Activated naive CD8-positive, alpha-beta T cell treated with anti-CD3 and anti-CD28 coated beads for 36 hours (primary cell): ENCODE data around the gene OXCT1. TPM values are rescaled to one million over a fixed set of nuclear protein-coding genes. Genes with fewer than 3 reads are reported as not detected.

Source experiments
- DNase-seq: peaks from one replicate; pipeline ENCODE4 v3.0.0; 2021
- H3K27ac Mint-ChIP-seq: one replicate; pipeline ENCODE4 v1.8.0; 2022; ENCODE audit warnings: mild to moderate bottlenecking, moderate library complexity, mixed read lengths
- H3K27me3 Mint-ChIP-seq: one replicate; pipeline ENCODE4 v1.8.0; 2022; ENCODE audit warnings: mild to moderate bottlenecking, mixed read lengths
- H3K36me3 Mint-ChIP-seq: one replicate; pipeline ENCODE4 v1.8.0; 2021; ENCODE audit warnings: mild to moderate bottlenecking, mixed read lengths
- H3K4me1 Mint-ChIP-seq: one replicate; pipeline ENCODE4 v1.8.0; 2021; ENCODE audit warnings: mixed read lengths
- H3K4me3 Mint-ChIP-seq: one replicate; pipeline ENCODE4 v1.8.0; 2022; ENCODE audit warnings: mild to moderate bottlenecking, moderate library complexity, mixed read lengths
- H3K9me3 Mint-ChIP-seq: one replicate; pipeline ENCODE4 v1.8.0; 2022; ENCODE audit warnings: mixed read lengths
- total RNA-seq, 2 experiments: library from RNA; stranded (reverse); gene quantifications; one replicate each; pipeline ENCODE4 v1.2.3, GENCODE V29; 2021

Gene OXCT1
- total RNA-seq, 2 experiments from 2014 or later: 77.5 to 80.6 TPM

DNA sequence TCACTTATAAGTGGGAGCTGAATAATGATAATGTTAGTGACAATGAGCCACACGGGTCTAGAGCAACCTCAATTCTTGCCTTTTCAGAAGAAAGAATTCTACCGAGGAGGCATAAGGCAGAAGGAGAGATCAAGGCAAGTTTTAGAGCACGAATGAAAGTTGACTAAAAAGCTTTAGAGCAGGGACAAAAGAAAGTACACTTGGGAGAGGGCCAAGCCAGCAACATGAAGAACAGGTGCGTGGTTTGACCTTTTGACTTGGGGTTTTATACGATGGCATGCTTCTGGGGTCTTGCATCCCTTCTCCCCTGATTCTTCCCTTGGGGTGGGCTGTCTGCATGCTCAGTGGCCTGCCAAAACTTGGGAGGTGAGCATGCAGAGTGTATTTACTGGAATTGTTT, 12.5 kb upstream of the OXCT1 start:
- Mint-ChIP-seq H3K27me3 (peaks cover 29% of the 10 kb centered on the region), H3K9me3 (peaks cover 1% of the 10 kb centered on the region), H3K4me1 (no peaks in the 10 kb centered on the region), H3K36me3 (no peaks in the 10 kb centered on the region), H3K27ac (no peak overlapping the region), H3K4me3 (no peak overlapping the region)
- DNase-seq: no peak

GRCh38 chr5:41878643-41879478, 8.6 kb upstream of the OXCT1 start:
- peaks cover 1% of the 10 kb centered on the region for H3K9me3 Mint-ChIP-seq
- DNase-seq: no peak
- peaks cover 16% of the 10 kb centered on the region for H3K4me1 Mint-ChIP-seq
- H3K27me3 Mint-ChIP-seq: peaks cover 19% of the 10 kb centered on the region
- H3K27ac Mint-ChIP-seq: no peak overlapping the region
- no peaks in the 10 kb centered on the region for H3K36me3 Mint-ChIP-seq
- no peak overlapping the region for H3K4me3 Mint-ChIP-seq

DNA sequence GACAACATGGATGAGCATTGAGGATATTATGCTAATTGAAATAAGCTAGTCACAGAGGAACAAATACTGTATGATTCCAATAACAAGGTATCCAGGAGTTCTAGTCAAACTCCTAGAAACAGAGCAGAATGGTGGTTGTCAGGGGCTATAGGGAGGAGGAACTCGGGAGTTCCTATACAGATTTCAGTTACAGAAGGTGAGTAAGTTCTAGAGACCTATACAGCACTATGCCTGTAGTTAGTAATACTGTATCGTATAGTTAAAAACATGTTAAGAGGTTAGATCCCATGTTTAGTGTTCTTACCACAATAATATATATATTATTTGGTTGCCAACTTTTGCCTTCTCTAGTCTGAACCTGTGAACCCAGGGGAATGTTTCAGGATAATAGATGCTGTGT, 7.9 kb upstream of the OXCT1 start:
- peaks cover 15% of the 10 kb centered on the region for H3K27me3 Mint-ChIP-seq
- H3K9me3 Mint-ChIP-seq: peaks cover 1% of the 10 kb centered on the region
- no peak for DNase-seq
- no peak overlapping the region for H3K27ac Mint-ChIP-seq
- no peaks in the 10 kb centered on the region for H3K36me3 Mint-ChIP-seq
- H3K4me3 Mint-ChIP-seq: no peak overlapping the region
- peaks cover 16% of the 10 kb centered on the region for H3K4me1 Mint-ChIP-seq

DNA sequence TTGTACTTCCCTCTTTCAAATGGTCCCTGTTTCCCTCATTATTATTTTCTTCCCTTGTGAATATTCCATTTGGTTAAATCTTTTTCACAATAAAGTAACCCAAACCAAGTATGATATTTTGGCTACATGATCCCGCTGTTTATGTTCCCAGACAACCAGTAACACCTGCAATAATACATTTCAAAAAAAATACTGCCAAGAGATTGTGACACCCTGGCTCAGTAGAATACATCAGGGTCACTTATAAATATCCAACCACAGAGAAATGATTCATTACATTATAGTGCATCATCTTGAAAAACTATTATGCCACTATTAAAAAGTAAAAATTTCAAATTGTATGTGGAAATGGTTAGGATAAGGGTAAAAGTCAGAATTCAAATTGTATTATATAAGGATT, 7.2 kb upstream of the OXCT1 start:
- no peak for DNase-seq
- Mint-ChIP-seq H3K9me3 (peaks cover 1% of the 10 kb centered on the region), H3K27me3 (peaks cover 14% of the 10 kb centered on the region), H3K4me3 (no peak overlapping the region), H3K4me1 (peaks cover 16% of the 10 kb centered on the region), H3K27ac (no peak overlapping the region), H3K36me3 (no peaks in the 10 kb centered on the region)

- no peak overlapping the region for H3K27ac Mint-ChIP-seq
- H3K4me3 Mint-ChIP-seq: no peak overlapping the region
- no peaks in the 10 kb centered on the region for H3K36me3 Mint-ChIP-seq
- peaks cover 16% of the 10 kb centered on the region for H3K4me1 Mint-ChIP-seq
- peaks cover 14% of the 10 kb centered on the region for H3K27me3 Mint-ChIP-seq
- H3K9me3 Mint-ChIP-seq: peaks cover 1% of the 10 kb centered on the region
- no peak for DNase-seq
These were observed 6.5 kb upstream of the OXCT1 start for GRCh38 chr5:41876678-41877077.

- no peaks in the 10 kb centered on the region for H3K9me3 Mint-ChIP-seq
- peaks cover 6% of the 10 kb centered on the region for H3K27me3 Mint-ChIP-seq
- peaks cover 25% of the 10 kb centered on the region for H3K4me1 Mint-ChIP-seq
- peak overlapping the region; percentile 2 for H3K27ac Mint-ChIP-seq
- DNase-seq: no peak
- H3K4me3 Mint-ChIP-seq: no peak overlapping the region
- H3K36me3 Mint-ChIP-seq: no peaks in the 10 kb centered on the region
These were observed 4.9 kb upstream of the OXCT1 start for GRCh38 chr5:41875121-41875520.

- DNase-seq: no peak
- peaks cover 25% of the 10 kb centered on the region for H3K4me1 Mint-ChIP-seq
- no peak overlapping the region for H3K4me3 Mint-ChIP-seq
- peaks cover under 1% of the 10 kb centered on the region for H3K27me3 Mint-ChIP-seq
- no peaks in the 10 kb centered on the region for H3K9me3 Mint-ChIP-seq
- no peak overlapping the region for H3K27ac Mint-ChIP-seq
- no peaks in the 10 kb centered on the region for H3K36me3 Mint-ChIP-seq
These were observed 4.4 kb upstream of the OXCT1 start for GRCh38 chr5:41874512-41875060.

DNA sequence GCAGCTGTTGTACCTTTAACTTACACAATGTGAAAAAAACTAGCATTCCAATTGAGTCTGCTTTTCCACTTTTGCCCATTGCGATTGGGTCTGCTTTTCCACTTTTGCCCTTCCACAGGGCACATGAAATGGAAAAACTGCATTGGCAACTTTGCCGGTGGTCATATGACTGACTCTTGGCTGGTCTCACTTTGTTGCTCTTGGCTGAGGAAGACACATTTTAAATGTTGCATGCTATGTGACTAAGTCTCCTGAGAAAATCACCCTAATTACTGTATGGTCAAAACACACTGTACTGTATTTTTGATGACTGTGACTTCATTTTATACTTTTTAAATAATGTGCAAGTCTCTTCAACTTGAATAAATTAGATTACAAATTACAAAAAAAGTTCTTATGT, 1.6 kb upstream of the OXCT1 start:
- Mint-ChIP-seq H3K36me3 (peaks cover 13% of the 10 kb centered on the region), H3K27ac (no peak overlapping the region), H3K27me3 (no peaks in the 10 kb centered on the region), H3K4me3 (no peak overlapping the region), H3K9me3 (no peaks in the 10 kb centered on the region), H3K4me1 (peaks cover 43% of the 10 kb centered on the region)
- DNase-seq: no peak

DNA sequence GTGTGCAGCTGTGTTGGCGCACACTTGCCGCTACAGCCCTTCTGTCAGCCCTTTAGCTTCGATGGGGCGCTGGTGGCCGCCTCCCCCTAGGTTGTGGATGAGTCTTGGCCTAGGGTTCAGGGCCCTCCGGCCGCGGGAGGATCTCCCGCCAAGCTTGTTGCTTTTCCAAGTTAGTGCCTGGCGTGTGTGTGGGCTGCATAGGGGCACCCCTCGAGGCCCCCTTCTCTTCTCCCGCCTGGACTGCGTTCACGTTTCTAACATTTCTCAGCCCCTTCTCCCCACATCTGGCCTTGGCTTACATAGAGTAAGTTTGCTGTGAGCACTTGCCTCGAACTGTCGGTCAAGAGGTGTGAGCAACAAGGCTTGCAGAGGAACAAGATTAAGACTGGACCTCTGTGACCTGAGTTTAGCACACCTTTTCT, 413 bp upstream of the OXCT1 start:
- H3K4me3 Mint-ChIP-seq: peak overlapping the region; percentile 92
- DNase-seq: no peak
- H3K27ac Mint-ChIP-seq: peak overlapping the region; percentile 95
- no peaks in the 10 kb centered on the region for H3K27me3 Mint-ChIP-seq
- H3K9me3 Mint-ChIP-seq: no peaks in the 10 kb centered on the region
- H3K36me3 Mint-ChIP-seq: peaks cover 18% of the 10 kb centered on the region
- H3K4me1 Mint-ChIP-seq: peaks cover 51% of the 10 kb centered on the region

- no peaks in the 10 kb centered on the region for H3K9me3 Mint-ChIP-seq
- H3K27me3 Mint-ChIP-seq: no peaks in the 10 kb centered on the region
- H3K36me3 Mint-ChIP-seq: peaks cover 20% of the 10 kb centered on the region
- peaks cover 52% of the 10 kb centered on the region for H3K4me1 Mint-ChIP-seq
- peak overlapping the region; percentile 92 for H3K4me3 Mint-ChIP-seq
- no peak for DNase-seq
- peak overlapping the region; percentile 95 for H3K27ac Mint-ChIP-seq
These were observed 988 bp downstream of the OXCT1 start for GRCh38 chr5:41869151-41869723.

GRCh38 chr5:41863871-41864486, 6.2 kb downstream of the OXCT1 start:
- peak overlapping the region; percentile 51 for H3K27ac Mint-ChIP-seq
- DNase-seq: no peak
- H3K27me3 Mint-ChIP-seq: no peaks in the 10 kb centered on the region
- peaks cover 59% of the 10 kb centered on the region for H3K4me1 Mint-ChIP-seq
- H3K9me3 Mint-ChIP-seq: no peaks in the 10 kb centered on the region
- H3K36me3 Mint-ChIP-seq: peaks cover 34% of the 10 kb centered on the region
- no peak overlapping the region for H3K4me3 Mint-ChIP-seq

DNA sequence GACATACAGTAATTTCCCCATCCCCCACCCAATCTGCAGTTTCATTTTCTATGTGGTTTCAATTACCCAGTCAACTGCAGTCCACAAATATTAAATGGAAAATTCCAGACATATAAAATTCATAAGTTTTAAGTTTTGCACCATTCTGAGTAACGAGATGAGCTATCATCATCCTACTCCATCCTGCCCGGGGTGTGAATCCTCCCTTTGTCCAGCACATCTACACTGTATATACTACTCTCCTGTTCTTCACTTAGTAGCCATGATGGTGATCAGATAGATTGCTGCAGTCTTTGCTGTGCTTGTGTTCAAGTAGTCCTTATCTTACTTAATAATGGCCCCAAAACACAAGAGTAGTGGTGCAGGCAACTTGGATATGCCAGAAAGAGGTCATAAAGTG, 11.3 kb downstream of the OXCT1 start:
- no peaks in the 10 kb centered on the region for H3K9me3 Mint-ChIP-seq
- H3K4me1 Mint-ChIP-seq: peaks cover 27% of the 10 kb centered on the region
- H3K36me3 Mint-ChIP-seq: peaks cover 25% of the 10 kb centered on the region
- no peaks in the 10 kb centered on the region for H3K27me3 Mint-ChIP-seq
- H3K4me3 Mint-ChIP-seq: no peak overlapping the region
- no peak for DNase-seq
- H3K27ac Mint-ChIP-seq: peak overlapping the region; percentile 73

GRCh38 chr5:41857989-41858388, 12.2 kb downstream of the OXCT1 start:
- Mint-ChIP-seq H3K36me3 (peaks cover 23% of the 10 kb centered on the region), H3K9me3 (no peaks in the 10 kb centered on the region), H3K4me3 (no peak overlapping the region), H3K4me1 (peaks cover 20% of the 10 kb centered on the region), H3K27ac (peak overlapping the region; percentile 14), H3K27me3 (no peaks in the 10 kb centered on the region)
- no peak for DNase-seq

- DNase-seq: peak; percentile 24
- Mint-ChIP-seq H3K4me1 (peaks cover 21% of the 10 kb centered on the region), H3K4me3 (no peak overlapping the region), H3K9me3 (no peaks in the 10 kb centered on the region), H3K36me3 (peaks cover 23% of the 10 kb centered on the region), H3K27me3 (no peaks in the 10 kb centered on the region), H3K27ac (no peak overlapping the region)
These were observed 13.4 kb downstream of the OXCT1 start for GRCh38 chr5:41856644-41857491.
